Duodenal mucosa (tissue), 2 donors: ENCODE data around the gene IGSF6.
A peak's percentile ranks its signal among the peaks of the same experiment; 100 is the strongest.
"Not testable (repeated sequence)": the region's sequence is repeated elsewhere in the genome, so short reads cannot be mapped to it uniquely, and the experiment has no call there.

Experiments used
- H3K27ac ChIP-seq: one replicate; pipeline ENCODE4 v1.7.0; 2013; ENCODE audit warnings: low read depth, low read length
- H3K27me3 ChIP-seq, 2 donors: one replicate each; pipeline ENCODE4 v1.7.0; 2013; ENCODE audit warnings: low read length in 2 of 2, control low read depth in 1 of 2; ENCODE audit not compliant: insufficient read depth in 2 of 2, control insufficient read depth in 1 of 2
- H3K36me3 ChIP-seq, 2 donors: one replicate each; pipeline ENCODE4 v1.7.0; 2013; ENCODE audit warnings: low read length in 2 of 2, control low read depth in 1 of 2; ENCODE audit not compliant: insufficient read depth in 2 of 2, control insufficient read depth in 1 of 2
- H3K4me1 ChIP-seq, 2 donors: one replicate each; pipeline ENCODE4 v1.7.0; 2013; ENCODE audit warnings: low read length in 2 of 2, control low read depth in 1 of 2; ENCODE audit not compliant: insufficient read depth in 2 of 2, control insufficient read depth in 1 of 2
- H3K4me3 ChIP-seq, 2 donors: one replicate each; pipeline ENCODE4 v1.7.0; 2013; ENCODE audit warnings: low read length in 2 of 2, low read depth in 1 of 2
- H3K9ac ChIP-seq, 2 donors: one replicate each; pipeline ENCODE4 v1.7.0; 2013; ENCODE audit warnings: low read length in 2 of 2, low read depth in 1 of 2
- H3K9me3 ChIP-seq, 2 donors: one replicate each; pipeline ENCODE4 v1.7.0; 2013; ENCODE audit warnings: low read length in 2 of 2, control low read depth in 1 of 2; ENCODE audit not compliant: control insufficient read depth in 1 of 2

The IGSF6 gene

GRCh38 chr16:21680714-21681113 is 28.3 kb upstream of the IGSF6 start:
- H3K27ac ChIP-seq, H3K4me1 ChIP-seq, H3K9me3 ChIP-seq, H3K27me3 ChIP-seq, H3K36me3 ChIP-seq, H3K4me3 ChIP-seq, H3K9ac ChIP-seq: not testable (repeated sequence)

- H3K27me3 ChIP-seq, H3K4me1 ChIP-seq, H3K9ac ChIP-seq, H3K27ac ChIP-seq, H3K9me3 ChIP-seq, H3K4me3 ChIP-seq, H3K36me3 ChIP-seq: not testable (repeated sequence)
Observed at GRCh38 chr16:21674456-21674855, 22.0 kb upstream of the IGSF6 start.

- Histone ChIP-seq H3K27ac (no peak overlapping the region), H3K4me3 (no peak overlapping the region), H3K9me3 (no peaks in the 10 kb centered on the region), H3K4me1 (no peaks in the 10 kb centered on the region), H3K9ac (no peak overlapping the region), H3K36me3 (no peaks in the 10 kb centered on the region), H3K27me3 (no peaks in the 10 kb centered on the region)
Observed at GRCh38 chr16:21673469-21673868, 21.1 kb upstream of the IGSF6 start.

GRCh38 chr16:21667575-21667974 is 15.2 kb upstream of the IGSF6 start:
- H3K9me3 ChIP-seq = no peaks in the 10 kb centered on the region
- no peak overlapping the region for H3K4me3 ChIP-seq
- no peaks in the 10 kb centered on the region for H3K36me3 ChIP-seq
- no peaks in the 10 kb centered on the region for H3K4me1 ChIP-seq
- peaks cover 4 to 8% of the 10 kb centered on the region in 2 donors for H3K27me3 ChIP-seq
- no peak overlapping the region for H3K27ac ChIP-seq
- no peak overlapping the region for H3K9ac ChIP-seq

- Histone ChIP-seq H3K36me3 (no peaks in the 10 kb centered on the region), H3K4me1 (no peaks in the 10 kb centered on the region), H3K9ac (no peak overlapping the region), H3K27ac (no peak overlapping the region), H3K4me3 (no peak overlapping the region), H3K9me3 (no peaks in the 10 kb centered on the region), H3K27me3 (peaks cover 4 to 8% of the 10 kb centered on the region in 2 donors)
Observed at GRCh38 chr16:21666772-21667171, 14.4 kb upstream of the IGSF6 start.

- Histone ChIP-seq H3K9ac (no peak overlapping the region), H3K4me1 (no peaks in the 10 kb centered on the region), H3K9me3 (no peaks in the 10 kb centered on the region), H3K4me3 (no peak overlapping the region), H3K36me3 (no peaks in the 10 kb centered on the region), H3K27ac (no peak overlapping the region), H3K27me3 (peaks cover 4 to 8% of the 10 kb centered on the region in 2 donors)
Observed at GRCh38 chr16:21664801-21665492, 12.5 kb upstream of the IGSF6 start.

- Histone ChIP-seq H3K4me3 (peak within 1 kb of the TSS in 1 of 2 donors; percentile 32), H3K9me3 (no peaks in the 10 kb centered on the region), H3K4me1 (no peaks in the 10 kb centered on the region), H3K27ac (no peak within 1 kb of the TSS), H3K9ac (no peak within 1 kb of the TSS), H3K27me3 (peaks cover 4 to 8% of the 10 kb centered on the region in 2 donors), H3K36me3 (no peaks in the 10 kb centered on the region)
Observed at GRCh38 chr16:21663889-21664647, 11.7 kb upstream of the IGSF6 start, which contains the start of gene OTOA. OTOA (plus strand) TSS chr16:21663968; CDS start chr16:21678515, 14,547 bp downstream.

- Histone ChIP-seq H3K9ac (no peak overlapping the region), H3K9me3 (no peaks in the 10 kb centered on the region), H3K27ac (no peak overlapping the region), H3K4me3 (no peak overlapping the region), H3K4me1 (peaks cover 6 to 9% of the 10 kb centered on the region in 2 donors), H3K27me3 (no peaks in the 10 kb centered on the region), H3K36me3 (peaks cover 0 to 8% of the 10 kb centered on the region in 2 donors)
Observed at GRCh38 chr16:21659124-21659523, 6.7 kb upstream of the IGSF6 start.

GRCh38 chr16:21656795-21657768 is 4.7 kb upstream of the IGSF6 start:
- H3K4me3 ChIP-seq = no peak overlapping the region
- H3K9ac ChIP-seq = no peak overlapping the region
- H3K4me1 ChIP-seq = peaks cover 6 to 9% of the 10 kb centered on the region in 2 donors
- H3K27me3 ChIP-seq = no peaks in the 10 kb centered on the region
- peaks cover 0 to 8% of the 10 kb centered on the region in 2 donors for H3K36me3 ChIP-seq
- H3K27ac ChIP-seq = no peak overlapping the region
- H3K9me3 ChIP-seq = no peaks in the 10 kb centered on the region
